Kidney capillary endothelial cell (primary cell): ENCODE results near the gene MYO3B.
"Not testable (repeated sequence)": the region's sequence is repeated elsewhere in the genome, so short reads cannot be mapped to it uniquely, and the experiment has no call there.

Experiments
- DNase-seq: peaks from one replicate; pipeline ENCODE4 v3.0.0-alpha.2; 2018; ENCODE audit warnings: low spot score

MYO3B gene

DNA sequence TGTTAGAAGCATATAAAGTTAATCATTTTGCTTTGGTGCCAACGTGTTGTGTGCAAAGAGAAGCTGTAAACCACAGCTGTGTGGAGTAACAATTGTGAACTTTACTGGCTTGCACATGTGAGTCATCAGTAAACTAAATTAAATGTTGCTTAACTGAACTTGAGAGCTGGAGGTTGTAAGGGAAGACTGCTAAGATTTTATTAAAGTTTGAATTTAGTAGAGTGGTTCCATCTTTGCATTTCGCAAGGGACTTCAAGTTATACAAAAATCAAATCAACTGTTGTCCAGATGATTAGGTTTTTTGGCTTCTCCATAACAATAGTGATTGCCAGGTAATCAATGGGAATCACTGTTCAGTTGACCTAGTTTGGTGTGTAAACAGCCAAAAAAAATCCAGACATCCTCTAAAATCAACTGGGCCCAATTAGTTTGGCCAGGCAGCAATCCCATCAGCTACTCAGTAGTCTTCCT lies 247.4 kb downstream of the MYO3B start:
- DNase-seq = no peak

- no peak for DNase-seq
These were observed 250.9 kb downstream of the MYO3B start for GRCh38 chr2:170428868-170429267.

DNA sequence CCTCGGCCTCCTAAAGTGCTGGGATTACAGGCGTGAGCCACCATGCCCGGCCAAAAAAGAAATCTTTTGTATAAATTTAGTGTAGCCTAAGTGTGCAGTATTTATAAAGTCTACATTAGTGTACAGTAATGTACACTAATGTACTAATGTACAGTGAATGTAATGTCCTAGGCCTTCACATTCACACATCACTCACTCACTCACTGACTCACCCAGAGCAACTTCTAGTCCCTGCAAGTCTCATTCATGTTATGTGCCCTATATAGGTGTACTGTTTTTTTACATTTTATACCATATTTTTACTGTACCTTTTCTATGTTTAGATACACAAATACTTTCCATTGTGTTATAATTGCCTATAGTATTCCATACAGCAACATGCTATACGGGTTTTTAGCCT lies 254.9 kb downstream of the MYO3B start:
- no peak for DNase-seq

DNA sequence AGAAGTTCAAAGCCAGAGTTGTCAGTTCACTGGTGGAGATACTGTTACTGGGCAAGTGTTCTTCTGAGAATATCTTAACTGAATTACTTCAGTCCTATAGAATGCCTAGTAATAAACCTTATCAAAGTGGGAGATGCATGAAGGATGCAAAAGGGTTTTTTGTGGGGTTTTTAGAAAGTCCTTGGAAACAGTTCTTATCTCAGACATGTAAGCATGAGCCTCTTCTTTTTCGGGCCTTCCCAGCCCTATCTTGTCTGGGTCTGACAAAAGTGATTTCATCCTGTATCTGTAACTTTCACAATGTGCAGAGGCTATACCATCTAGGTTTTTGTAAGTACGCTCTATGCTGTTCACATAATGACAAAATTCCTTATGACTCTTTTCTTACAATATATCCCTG lies 255.5 kb downstream of the MYO3B start:
- no peak for DNase-seq

DNA sequence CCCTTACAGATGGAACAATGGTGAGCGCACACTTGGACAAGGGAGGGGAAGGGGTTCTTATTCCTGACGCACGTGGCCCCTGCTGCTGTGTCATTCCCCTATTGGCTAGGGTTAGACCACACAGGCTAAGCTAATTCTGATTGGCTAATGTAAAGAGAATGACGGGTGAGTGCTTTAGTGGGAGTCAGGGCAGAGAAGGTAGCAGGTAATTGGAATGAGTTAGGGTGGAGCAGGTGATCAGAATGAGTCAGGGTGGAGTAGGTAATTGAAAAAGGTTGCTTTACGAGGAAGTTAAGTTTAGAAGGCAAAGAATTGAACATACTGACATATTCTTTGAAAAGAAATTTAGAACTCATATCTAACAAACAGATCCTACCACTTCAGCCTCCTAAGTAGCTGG lies 256.4 kb downstream of the MYO3B start:
- DNase-seq = not testable (repeated sequence)

DNA sequence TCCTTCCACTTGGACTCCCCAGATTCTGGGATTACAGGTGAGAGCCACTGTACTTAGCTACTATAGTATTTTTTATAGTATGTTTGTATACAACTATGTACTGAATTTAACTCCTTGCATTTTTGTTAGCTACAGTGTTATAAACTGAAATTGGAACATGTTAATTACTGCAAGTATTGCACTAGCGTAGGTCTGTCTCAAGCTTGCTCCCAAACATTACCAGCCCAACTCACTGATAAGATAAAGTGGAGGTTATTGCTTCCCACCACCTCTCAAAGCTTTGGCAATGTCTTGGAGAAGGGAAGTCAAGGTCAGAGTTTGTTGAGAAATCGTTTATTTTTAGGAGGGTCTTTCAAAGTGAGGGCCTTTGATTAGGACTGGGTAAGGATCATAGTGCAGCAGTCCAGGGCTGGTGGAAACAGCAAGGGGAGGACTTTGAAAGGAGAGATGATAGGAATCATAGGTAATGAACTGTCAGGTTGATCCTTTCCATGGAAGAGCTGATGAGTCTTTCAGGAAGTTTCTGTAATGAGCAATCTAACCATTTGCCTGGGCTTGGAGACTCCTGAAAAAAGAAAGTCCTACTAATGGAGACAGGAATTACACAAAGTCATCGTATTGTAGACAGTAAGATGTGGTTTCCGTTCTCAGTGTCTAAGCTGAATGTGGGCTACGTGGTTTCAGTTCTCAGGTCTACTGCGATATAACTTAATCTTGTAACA lies 257.1 kb downstream of the MYO3B start:
- DNase-seq = no peak

DNA sequence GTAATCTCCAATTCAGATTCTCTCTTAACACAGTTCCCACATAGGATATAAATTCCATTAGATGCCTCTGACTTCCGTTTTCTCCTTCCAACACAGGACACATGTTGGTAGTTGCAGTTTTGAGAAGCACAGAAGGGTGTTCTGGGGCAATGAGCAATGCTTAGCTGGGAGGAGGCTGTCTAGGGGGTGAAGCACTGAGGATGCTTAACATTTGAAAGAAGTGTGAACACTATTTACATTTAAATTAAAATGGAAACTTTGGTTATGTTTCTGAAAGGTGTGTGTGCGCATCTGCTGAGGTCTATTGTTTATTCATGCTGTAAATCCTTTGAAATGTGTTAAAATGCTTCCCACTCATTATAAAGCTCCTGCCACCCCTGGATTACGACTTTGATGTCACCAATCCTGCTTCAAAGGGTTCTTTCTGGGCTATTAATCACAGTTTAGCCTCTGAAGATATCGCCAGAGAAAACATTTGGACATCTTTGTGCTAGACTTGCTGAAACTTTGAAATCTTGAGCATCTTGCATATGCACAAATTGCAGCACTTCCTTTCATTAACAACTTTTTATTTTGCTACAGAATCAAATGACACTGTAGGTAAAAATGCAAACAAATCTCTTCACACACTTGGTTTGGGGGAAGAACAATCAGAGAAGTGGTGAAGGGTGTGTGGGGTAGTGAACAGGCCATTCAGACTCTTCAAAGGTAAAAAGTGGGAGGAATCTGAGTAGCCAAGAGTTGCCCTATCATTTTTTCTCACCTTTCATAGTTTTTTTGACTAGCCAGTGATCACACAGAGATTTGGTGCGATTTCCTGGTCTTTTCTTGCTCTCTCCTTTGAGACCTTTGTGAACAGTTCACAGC lies 258.4 kb downstream of the MYO3B start:
- DNase-seq = no peak

GRCh38 chr2:170446078-170446477 lies 268.1 kb downstream of the MYO3B start:
- DNase-seq = no peak

DNA sequence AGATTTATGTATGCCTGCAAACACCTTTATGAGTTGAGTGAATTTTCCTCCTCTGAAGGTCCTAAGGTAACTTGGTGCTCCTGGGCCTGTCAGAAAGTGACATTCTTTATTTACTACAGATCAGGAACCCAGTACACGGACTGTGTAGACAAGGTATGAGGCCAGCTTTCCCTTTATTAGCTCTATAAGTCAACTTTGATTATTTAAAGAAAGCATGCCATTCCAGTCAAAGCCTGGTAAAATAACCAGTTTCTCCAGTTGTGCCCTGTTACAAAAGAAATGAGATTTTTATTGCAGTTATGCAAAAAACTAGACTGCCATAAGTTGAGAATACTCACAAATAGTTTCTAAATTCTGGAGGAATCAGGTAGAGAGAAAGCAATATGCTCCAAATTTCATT lies 271.1 kb downstream of the MYO3B start:
- no peak for DNase-seq

GRCh38 chr2:170454471-170455372 lies 276.8 kb downstream of the MYO3B start:
- DNase-seq = no peak

- peak; percentile 46 for DNase-seq
These were observed 277.9 kb downstream of the MYO3B start for GRCh38 chr2:170455617-170456426.

DNA sequence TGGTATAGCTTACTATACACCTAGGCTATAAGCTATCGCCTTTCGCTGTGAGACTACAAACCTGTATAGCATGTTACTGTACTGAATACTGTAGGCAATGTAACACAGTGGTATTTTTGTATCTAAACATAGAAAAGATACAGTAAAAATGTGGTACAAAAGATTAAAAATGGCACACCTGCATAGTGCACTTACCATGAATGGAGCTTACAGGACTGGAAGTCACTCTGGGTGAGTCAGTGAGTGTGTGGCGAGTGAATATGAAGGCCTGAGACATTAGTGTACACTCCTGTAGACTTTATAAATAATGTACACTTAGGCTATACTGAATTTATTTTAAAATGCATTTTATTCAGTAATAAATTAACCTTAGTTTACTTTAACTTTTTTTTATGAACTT lies 279.0 kb downstream of the MYO3B start:
- DNase-seq = no peak

GRCh38 chr2:170457742-170458141 lies 279.8 kb downstream of the MYO3B start:
- DNase-seq = no peak

- DNase-seq = no peak
These were observed 283.9 kb downstream of the MYO3B start for GRCh38 chr2:170461889-170462288.

DNA sequence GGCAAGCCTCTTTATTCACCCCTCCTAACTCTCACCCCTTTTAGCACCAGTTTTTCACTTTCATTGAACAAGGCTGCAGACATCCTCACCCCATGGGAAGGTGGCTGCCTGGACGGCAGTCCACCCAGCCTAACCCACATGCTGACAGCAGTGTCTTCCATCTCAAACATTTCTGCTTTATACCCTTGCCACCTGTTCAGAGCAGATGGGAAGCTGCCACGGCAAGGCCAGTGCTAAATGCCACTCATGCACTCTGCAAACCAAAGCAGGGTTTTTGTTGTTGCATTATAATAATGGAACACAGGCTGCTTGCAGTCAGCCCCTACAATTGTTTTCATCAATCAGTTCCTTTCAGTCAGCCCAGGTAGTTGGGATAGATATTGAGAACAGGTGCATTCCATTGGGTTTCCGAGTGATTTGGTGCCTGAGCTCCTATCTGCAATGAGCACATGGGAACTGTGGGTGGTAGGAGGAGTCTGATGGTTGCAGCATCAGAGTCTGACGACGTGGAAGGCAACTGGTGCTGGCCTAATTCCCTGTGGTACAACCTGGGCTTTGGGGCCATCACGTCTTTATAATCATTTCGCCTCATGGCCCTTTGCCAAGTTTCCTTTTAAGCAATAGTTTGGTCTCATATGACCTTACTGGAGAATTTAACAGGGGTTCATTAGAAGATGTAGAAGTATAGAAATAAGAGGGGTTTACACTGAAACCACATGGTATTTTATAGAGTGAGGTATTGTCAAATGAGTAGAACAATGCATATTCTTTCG lies 284.7 kb downstream of the MYO3B start:
- no peak for DNase-seq

GRCh38 chr2:170463206-170463537 lies 285.2 kb downstream of the MYO3B start:
- no peak for DNase-seq

- DNase-seq = no peak
These were observed 286.3 kb downstream of the MYO3B start for GRCh38 chr2:170464268-170464667.

GRCh38 chr2:170465241-170465640 lies 287.3 kb downstream of the MYO3B start:
- no peak for DNase-seq

DNA sequence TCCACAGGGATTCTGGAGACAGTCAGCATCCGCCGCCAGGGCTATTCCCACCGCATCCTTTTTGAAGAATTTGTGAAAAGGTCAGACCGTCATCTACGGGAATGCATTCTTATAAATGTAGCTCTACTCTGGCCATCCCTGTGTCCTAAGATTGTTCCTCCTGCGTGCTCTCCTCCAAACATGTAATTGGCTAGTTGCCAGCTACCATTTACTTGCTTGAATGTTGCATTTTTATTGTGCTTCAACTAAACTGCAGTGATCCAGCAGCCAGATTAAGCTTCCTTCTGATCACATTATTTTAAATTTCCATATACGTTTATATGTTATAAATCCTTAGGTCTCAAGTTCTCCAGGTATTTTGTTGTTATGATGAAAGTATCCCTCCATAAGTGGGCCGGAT lies 288.7 kb downstream of the MYO3B start:
- no peak for DNase-seq

- DNase-seq = no peak
These were observed 289.8 kb downstream of the MYO3B start for GRCh38 chr2:170467568-170468422.
